LoVo (cell line): ENCODE measurements around the gene SLCO3A1.

Source experiments
- DNase-seq: peaks from one replicate; pipeline ENCODE4 v3.0.0-alpha.2; 2016; ENCODE audit warnings: low spot score

SLCO3A1 gene

DNA sequence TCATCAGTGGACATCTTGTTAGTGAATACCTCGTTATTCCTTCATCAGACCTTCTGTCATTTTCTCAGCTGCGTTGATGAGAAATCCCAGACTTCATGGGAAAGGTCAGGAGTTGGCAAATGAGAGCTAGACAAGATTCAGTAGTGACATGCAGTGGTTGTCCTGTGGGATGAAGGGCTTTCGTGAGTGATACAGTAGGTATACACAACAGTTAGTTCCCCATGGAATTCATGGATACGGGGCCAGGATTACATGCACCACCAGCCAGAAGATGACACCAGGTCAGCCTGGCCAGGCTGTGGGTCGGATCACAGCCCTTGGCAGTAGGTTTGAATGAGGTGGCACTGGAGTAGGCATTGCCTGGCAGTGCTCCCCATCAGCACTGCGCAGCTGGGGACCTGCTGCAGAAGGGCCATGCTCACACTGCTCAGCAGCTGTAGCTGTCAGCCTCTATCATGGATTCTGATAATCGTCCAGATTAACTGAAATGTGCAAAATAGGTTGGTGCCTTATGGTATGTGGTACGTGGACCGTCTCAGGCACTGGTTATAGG is 150.1 kb downstream of the SLCO3A1 start:
- DNase-seq: no peak

DNA sequence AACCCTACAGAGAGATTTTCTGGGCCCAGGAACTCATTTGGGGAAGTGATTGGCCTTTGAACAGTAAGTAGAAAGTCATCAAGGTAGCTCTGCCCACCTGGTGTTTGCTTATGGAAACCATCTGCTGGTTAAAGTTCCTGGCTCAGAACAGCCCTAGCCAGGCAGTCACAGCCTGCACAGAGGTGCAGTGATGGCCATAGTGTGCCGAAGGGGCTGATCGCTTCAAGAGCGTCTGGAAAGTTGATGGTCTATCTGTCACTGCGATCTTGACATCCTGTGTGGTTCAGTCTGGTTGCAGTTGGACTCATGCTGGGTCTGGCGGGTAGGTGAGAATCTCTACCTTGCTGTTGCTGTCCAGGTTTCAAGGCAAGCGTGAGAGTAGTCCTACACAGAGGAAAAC is 151.6 kb downstream of the SLCO3A1 start:
- DNase-seq: no peak

DNA sequence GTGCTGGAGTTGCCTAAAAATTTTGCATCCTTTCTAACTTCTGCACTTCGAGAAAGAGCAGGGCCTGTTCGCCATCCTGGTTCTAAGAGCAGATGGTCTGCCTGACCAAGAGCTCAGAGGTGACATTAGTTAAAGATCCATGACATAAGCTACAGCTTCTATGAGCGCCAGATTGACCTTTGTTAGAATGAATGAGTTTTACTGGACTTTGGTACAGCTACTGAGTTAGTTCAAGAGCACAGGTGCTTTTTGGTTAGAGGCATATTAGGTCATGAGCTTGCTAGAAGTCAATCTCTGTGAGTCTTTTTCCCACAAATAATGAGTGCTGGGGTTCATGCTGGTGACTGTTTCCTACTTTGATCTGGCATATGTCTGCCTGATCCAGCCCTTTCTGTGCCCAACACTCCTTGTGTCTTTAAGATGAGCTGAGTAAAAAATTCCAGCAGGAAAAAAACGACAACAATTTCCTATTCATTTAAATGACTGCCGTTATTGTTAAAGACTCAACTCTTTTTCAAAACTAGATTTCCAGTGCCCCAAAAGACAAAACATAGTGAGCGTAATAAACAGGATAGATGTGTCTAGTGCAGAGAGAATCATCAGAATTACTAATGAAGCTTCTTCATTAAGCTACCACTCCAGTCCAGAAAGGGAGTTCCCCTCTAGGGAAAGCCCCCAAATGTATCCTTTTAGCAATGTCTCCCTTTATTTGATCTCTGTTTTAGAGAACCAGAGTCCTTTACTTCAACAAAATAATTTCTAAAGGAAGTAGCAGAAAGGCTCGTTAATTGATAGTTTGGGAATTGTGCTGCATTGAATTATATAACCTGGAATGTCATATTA is 152.9 kb downstream of the SLCO3A1 start:
- DNase-seq: no peak

- no peak for DNase-seq
These were observed 155.7 kb downstream of the SLCO3A1 start for GRCh38 chr15:92009162-92009561.

GRCh38 chr15:92011611-92012367 is 158.3 kb downstream of the SLCO3A1 start:
- DNase-seq: no peak

DNA sequence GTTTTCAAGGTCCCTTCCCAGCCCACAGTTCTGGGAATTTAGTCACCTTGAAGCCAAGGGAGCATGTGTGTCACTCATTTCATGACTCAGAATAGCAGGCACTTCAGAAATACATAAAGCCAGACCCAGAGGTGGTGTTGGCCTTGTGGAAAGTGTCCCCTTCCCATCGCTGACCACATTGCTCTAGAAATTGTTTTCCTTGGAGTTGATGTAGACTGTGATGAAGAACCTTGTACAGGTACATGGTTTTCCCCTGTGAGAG is 158.8 kb downstream of the SLCO3A1 start:
- no peak for DNase-seq

GRCh38 chr15:92012881-92013280 is 159.4 kb downstream of the SLCO3A1 start:
- no peak for DNase-seq

DNA sequence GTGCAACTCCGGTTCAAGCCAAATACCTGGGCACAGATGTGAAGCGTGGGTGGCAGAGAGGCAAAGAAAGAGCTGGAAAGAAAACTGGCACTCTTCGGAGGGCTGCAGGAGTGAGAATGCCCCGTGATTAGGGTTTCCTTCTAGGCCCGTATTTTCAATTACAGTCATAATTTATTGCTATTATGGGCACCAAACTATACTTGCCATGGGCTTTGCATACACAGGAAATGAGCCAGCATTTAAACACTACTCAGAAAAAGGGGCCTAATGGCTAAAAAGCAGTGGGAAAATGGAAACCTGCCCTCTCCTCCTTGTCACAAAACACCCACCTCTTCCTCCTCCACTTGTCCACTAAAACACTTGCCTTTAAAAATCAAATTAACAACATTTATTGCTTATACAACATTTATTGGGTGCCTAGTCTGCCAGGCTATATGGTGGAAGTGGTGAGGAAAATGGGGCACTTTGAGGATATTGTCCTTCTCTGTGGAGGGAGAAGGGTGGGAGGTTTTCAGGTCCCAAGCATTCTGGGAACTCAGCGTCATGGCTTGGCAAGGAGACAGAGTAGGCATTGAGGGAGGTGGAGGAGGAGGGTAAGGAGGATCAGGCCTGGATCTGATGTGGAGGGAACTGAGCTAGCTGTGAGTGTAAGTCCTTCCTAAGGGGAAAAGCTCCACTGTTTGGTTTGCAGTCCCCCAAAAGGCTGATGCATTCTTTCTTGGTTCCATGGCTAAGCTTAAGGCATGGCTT is 160.9 kb downstream of the SLCO3A1 start:
- no peak for DNase-seq

- DNase-seq: no peak
These were observed 164.5 kb downstream of the SLCO3A1 start for GRCh38 chr15:92017882-92018534.

GRCh38 chr15:92018535-92019239 is 165.2 kb downstream of the SLCO3A1 start:
- DNase-seq: no peak

GRCh38 chr15:92019706-92020105 is 166.2 kb downstream of the SLCO3A1 start:
- no peak for DNase-seq

DNA sequence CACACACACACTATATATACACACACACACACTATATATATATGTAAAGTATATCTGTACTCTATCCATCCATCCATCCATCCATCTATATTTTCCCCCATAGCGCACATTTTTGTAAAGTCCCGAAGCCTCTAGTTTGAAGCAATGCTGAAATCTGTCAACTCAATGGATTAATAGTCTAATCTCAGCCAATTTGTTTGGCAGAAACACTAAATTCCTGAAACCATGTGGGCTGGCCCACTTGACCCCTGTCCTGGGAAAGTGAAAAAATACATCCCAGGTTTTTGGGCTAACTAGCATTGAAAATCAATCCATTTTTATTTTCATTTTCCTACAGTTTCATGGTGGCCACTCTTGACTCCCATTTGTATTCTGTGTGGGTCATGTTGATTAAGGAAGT is 166.7 kb downstream of the SLCO3A1 start:
- no peak for DNase-seq

- DNase-seq: no peak
These were observed 167.3 kb downstream of the SLCO3A1 start for GRCh38 chr15:92020804-92021203.

- DNase-seq: no peak
These were observed 168.3 kb downstream of the SLCO3A1 start for GRCh38 chr15:92021792-92022191.

- no peak for DNase-seq
These were observed 170.5 kb downstream of the SLCO3A1 start for GRCh38 chr15:92023965-92024364.

DNA sequence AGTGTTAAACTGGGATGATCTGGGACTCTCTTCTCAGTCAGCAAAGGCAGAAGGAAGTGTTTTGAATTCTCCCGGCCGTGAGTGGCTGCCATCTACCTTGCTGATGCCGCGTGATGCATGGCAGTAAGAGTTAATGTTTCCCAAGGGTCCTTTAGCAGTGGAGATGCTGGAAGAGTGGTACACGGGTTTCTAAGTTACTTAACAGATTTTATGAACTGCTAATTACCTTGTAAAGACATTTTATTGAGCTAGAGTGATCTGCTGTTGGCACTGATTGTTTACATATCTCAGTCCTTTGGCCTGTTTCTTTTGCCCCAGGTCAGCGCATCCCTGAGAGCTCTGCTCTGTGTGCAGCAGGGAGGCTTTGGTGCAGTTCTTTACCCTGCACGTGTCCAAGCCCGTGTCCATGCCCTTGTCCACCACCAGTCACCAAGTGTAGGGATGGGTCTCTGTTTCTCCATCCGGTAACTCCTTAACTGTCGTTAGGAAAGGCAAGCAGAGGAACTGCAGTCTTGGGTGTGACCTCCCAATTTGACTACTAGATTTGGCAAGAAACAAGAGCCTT is 172.3 kb downstream of the SLCO3A1 start:
- no peak for DNase-seq

DNA sequence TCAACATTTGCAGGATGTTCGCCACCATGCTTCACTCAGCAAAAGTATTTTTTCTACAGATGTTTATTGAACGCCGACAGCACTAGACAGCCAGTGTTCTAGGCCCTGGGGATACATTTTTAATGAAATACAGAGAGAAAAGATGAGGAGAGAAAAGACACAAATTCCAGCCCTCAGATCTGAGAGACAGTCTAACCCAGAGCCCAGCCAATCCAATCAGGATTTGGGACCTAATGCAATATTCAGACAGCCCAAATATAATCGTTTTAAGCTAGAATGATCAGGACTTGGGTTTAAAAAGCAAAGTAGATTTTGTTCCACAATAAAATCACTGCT is 174.8 kb downstream of the SLCO3A1 start:
- no peak for DNase-seq

- DNase-seq: no peak
These were observed 176.3 kb downstream of the SLCO3A1 start for GRCh38 chr15:92029767-92030166.

DNA sequence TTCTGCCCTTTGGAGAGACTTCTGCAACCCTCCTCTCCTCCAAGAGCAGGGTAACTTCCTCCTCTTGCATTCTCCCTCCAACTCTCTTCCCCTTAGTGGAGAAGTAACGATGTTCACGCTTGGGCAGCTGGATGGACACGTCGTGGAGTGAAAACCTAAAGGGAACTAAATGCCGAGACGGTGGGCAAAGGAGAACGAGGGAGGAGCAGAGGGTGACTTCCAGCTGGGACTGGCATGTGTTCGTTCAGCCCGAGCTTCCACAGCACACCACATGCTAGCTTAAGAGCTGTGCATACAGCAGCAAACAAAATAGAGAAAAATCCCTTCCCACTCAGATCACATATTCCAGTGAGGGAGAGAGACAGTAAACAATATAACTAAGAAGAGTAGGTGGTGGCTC is 179.8 kb downstream of the SLCO3A1 start:
- no peak for DNase-seq

DNA sequence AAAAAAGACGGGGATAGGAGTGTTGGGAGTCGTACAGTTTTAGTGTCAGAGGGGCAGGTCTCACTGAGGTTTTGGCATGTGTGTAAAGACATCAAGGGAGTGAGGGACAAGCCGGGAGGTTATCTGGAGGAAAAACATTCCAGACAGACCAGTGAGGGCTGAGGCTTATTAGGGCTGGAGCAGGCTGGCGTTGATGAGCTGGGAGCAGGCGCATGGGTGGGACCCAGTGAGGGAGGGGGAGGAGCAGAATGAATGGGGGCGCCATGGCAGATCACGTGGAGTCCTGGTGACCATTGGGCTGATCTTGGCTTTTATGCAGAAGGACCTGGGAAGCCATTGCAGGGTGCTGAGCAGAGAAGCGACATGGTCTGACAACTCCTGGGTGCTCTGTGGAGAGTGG is 180.2 kb downstream of the SLCO3A1 start:
- no peak for DNase-seq

DNA sequence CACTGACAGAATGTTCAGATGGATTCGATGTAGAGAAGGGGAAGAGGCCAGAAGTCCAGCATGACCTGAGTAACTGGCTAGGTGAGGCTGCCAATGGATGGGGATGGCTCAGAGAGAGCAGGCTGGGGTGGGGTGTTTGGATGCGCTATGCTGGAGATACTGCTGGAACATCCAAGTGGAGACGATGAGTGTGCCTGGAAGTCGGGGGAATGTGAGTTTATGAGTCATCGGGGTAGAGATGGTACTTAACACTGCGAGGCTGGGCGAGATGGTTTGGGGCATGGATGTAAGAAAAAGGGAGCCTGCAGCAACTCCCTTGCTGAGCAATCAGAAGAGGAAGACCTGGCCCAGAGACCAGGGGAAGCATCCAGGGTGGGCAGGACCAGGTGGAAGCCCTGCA is 180.7 kb downstream of the SLCO3A1 start:
- DNase-seq: no peak
